ENCODE results near the gene HAS3.
"Not testable (repeated sequence)": the region's sequence is repeated elsewhere in the genome, so short reads cannot be mapped to it uniquely, and the experiment has no call there.

HAS3 gene, protein sequence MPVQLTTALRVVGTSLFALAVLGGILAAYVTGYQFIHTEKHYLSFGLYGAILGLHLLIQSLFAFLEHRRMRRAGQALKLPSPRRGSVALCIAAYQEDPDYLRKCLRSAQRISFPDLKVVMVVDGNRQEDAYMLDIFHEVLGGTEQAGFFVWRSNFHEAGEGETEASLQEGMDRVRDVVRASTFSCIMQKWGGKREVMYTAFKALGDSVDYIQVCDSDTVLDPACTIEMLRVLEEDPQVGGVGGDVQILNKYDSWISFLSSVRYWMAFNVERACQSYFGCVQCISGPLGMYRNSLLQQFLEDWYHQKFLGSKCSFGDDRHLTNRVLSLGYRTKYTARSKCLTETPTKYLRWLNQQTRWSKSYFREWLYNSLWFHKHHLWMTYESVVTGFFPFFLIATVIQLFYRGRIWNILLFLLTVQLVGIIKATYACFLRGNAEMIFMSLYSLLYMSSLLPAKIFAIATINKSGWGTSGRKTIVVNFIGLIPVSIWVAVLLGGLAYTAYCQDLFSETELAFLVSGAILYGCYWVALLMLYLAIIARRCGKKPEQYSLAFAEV

DNA sequence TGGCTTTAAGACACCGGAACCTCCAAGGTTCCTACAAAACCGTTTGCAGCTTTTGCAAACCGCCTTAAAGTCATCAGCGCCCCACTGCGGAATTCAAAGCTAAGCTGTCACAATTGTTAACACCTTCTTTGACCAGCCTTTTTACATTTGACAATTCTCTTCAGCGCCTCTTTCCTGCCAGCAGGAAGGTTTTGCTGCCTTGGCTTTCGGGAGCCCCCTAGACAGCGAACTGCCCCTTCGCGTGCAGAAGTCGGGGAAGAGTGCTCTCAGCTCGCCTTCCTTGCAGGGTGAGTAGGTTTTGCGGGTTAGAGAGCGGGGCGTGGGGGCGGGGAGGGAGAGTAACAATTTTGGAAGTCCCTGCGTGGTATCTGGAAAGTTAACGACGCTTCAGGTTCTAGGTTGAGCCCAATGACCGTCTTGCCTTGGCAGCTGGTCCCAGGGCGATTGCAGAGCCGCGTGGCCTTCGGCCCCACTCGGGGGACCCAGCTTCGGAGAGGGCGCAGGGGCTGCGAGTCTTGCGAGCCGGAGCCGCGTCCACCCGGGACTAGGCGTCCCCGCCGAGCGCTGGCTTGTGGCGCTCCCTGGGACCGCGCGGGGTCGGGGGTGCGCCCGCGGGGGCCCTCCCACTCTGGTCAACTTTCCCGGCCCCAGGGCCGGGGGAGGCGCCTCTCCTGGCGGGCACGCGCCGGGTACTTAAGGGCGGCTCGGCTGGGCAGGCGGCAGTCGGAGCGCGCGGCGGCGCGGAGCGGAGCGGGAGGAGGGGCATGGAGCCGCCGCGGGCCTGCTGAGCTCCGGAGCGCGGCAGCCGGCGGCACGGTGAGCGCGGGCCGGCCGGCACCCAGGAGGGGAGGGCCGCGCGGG is at the start of gene HAS3:
Gene HAS3 (plus strand): TSS at position 153 of the 861 bp plus-strand sequence. CDS start 3,743 bp downstream, outside the sequence.
- no peaks in the 10 kb centered on the region for H3K9me3 Mint-ChIP-seq
- peaks cover 60% of the 10 kb centered on the region for H3K27me3 Mint-ChIP-seq
- no peak within 1 kb of the TSS for H3K27ac Mint-ChIP-seq (ENCODE audit: low read depth)
- DNase-seq (ENCODE audit: low spot score in 2 of 2) (no peak), ATAC-seq (replicated peaks; ENCODE audit: extremely low read depth, poor library complexity, severe bottlenecking) (peak; percentile 61)
- peak within 1 kb of the TSS; percentile 90 for H3K4me3 Mint-ChIP-seq
- H3K36me3 Mint-ChIP-seq (ENCODE audit: insufficient read depth): peaks cover 8% of the 10 kb centered on the region
- H3K4me1 Mint-ChIP-seq: peaks cover 18% of the 10 kb centered on the region

DNA sequence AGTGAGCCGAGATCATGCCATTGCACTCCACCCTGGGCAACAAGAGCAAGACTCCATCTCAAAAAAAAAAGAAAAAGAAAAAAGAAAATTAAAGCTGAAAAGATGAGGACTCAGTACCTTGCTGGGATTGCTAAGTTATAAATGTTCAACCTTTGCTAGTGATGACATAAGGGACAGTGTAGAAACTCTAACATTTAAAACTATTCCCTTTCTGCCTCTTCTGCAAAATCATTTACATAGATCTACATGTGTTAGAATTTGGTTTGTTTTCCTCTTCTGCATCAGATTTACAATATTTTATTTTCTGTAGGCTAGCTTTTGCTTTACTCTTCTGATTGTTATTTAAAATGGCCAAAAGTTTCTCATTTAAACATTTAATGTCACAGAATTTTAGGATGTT is 49.5 kb upstream of the HAS3 start:
- Mint-ChIP-seq H3K27me3 (no peaks in the 10 kb centered on the region), H3K4me3 (no peak overlapping the region), H3K36me3 (ENCODE audit: insufficient read depth) (peaks cover 11% of the 10 kb centered on the region), H3K4me1 (no peaks in the 10 kb centered on the region), H3K27ac (ENCODE audit: low read depth) (no peak overlapping the region), H3K9me3 (no peaks in the 10 kb centered on the region)
- DNase-seq (ENCODE audit: low spot score in 2 of 2) (no peak), ATAC-seq (replicated peaks; ENCODE audit: extremely low read depth, poor library complexity, severe bottlenecking) (no peak)

DNA sequence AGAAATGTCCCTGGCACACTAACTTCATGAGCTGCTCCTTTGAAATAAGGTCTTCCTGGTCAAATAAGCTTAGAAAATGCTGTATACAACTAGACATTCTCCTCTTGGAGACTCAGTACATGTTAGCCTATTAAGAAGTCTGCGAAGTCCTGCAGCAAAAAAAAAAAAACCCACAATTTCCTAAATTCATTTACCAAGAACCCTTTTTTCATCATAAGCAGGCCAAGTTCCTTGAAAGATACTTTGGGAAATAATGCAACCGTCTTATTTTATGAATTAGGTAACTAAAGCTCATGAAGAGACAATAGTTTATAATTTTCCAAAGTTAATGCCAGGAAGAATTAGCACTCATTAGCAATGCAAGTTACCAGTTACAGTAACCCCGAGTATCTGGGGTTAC is 49.0 kb upstream of the HAS3 start:
- H3K4me1 Mint-ChIP-seq: no peaks in the 10 kb centered on the region
- peaks cover 11% of the 10 kb centered on the region for H3K36me3 Mint-ChIP-seq (ENCODE audit: insufficient read depth)

DNA sequence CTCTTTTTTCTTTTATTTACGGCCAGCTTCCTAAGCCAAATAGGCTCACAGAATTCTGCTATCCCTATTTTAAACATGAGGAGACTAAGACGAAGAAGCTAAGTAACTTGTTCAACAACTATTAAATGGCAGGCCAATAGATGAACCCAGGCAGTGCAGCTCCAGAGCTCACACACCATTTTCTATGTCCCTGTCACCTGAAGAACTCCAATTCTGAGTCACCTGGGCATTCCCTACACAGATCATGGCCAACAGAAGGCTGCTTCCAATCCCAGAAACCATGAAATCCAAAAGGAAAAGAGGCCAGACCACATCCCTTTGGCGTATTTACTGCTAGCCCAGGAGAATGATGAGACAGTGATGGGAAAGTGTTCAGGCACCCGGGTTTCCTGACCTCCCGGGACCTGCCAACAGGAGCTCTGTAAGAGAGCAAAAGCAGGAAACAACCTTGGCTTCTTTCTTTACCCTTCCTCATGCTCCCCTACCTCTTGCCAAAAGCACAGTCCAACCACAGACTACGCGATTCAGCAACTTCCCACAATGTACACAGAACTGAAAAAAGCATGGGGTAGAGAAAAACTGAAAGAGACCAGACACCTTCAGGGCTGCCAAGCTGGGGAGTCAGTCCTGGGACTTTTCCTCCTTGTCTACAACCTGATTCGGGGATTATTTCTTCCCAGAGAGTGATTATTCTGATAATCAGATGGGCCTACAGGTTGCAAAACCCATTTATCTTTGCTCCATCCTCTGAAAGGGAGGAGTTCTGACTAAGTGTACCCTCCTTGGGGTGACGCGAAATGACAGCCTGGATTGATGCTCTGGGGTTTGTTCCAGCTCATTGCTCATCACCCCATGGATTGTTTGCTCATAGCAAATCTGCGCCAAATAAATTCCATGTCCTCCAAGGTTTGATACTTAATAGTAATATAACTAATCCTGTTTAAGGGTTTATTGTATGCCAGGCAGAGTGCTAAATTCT is 47.8 kb upstream of the HAS3 start:
- no peak for ATAC-seq (replicated peaks; ENCODE audit: extremely low read depth, poor library complexity, severe bottlenecking)
- H3K27me3 Mint-ChIP-seq: no peaks in the 10 kb centered on the region

More for the DNA sequence above, 49.0 kb upstream of the HAS3 start:
- H3K27me3 Mint-ChIP-seq: no peaks in the 10 kb centered on the region
- no peak for DNase-seq (ENCODE audit: low spot score in 2 of 2)
- H3K4me3 Mint-ChIP-seq: no peak overlapping the region
- no peak for ATAC-seq (replicated peaks; ENCODE audit: extremely low read depth, poor library complexity, severe bottlenecking)
- H3K27ac Mint-ChIP-seq (ENCODE audit: low read depth): no peak overlapping the region
- no peaks in the 10 kb centered on the region for H3K9me3 Mint-ChIP-seq

DNA sequence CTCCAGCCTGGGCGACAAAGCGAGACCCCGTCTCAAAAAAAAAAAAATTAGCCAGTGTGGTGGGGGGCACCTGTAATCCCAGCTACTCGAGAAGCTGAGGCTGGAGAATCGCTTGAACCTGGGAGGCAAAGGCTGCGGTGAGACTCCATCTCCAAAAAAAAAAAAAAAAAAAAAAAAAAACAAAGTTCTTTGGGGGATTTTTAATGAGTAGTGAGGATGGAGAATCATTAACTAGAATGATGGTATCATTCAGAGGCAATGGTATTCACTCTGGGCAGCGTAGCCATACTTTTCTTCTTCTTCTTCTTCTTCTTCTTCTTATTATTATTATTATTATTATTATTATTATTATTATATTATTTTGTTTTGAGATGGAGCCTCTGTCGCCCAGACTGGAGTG is 42.0 kb upstream of the HAS3 start:
- H3K27ac Mint-ChIP-seq (ENCODE audit: low read depth); DNase-seq (ENCODE audit: low spot score in 2 of 2); H3K4me1 Mint-ChIP-seq; H3K4me3 Mint-ChIP-seq; H3K27me3 Mint-ChIP-seq; ATAC-seq (replicated peaks; ENCODE audit: extremely low read depth, poor library complexity, severe bottlenecking); H3K9me3 Mint-ChIP-seq: not testable (repeated sequence)
- peaks cover 13% of the 10 kb centered on the region for H3K36me3 Mint-ChIP-seq (ENCODE audit: insufficient read depth)

More for the DNA sequence above, 47.8 kb upstream of the HAS3 start:
- no peak overlapping the region for H3K27ac Mint-ChIP-seq (ENCODE audit: low read depth)
- H3K4me1 Mint-ChIP-seq: no peaks in the 10 kb centered on the region
- no peak overlapping the region for H3K4me3 Mint-ChIP-seq
- DNase-seq (ENCODE audit: low spot score in 2 of 2): no peak
- no peaks in the 10 kb centered on the region for H3K9me3 Mint-ChIP-seq
- peaks cover 13% of the 10 kb centered on the region for H3K36me3 Mint-ChIP-seq (ENCODE audit: insufficient read depth)

DNA sequence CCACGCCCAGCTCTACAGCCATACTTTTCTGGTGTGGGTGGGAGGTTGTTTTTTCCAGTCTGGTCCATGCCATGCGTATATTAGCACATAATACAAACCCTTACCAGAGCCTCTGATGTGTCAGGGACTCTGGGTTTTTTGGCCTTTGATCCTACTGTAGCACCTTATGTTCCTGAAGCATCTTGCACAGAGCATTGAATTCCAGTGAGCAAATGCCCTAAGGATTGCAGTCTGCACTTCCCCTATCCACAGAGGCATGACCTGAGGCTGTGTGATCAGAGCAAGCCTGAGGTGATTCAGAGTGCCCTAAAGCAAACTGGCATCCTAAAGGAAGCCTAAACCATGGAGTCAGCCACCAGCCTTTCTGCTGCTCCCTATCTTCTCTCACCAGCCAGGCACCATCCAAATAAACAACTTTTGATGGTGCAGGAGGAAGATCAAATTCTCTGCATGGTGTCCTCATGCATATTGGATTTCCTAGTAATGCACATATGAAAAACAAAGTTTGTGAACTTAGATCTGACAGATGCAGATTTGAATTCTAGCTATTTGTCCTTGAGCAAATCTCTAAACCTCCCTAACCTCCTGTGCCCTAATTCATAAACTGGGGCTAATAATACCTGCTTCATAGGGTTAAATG is 41.2 kb upstream of the HAS3 start:
- peaks cover 16% of the 10 kb centered on the region for H3K36me3 Mint-ChIP-seq (ENCODE audit: insufficient read depth)
- no peaks in the 10 kb centered on the region for H3K4me1 Mint-ChIP-seq
- no peak overlapping the region for H3K27ac Mint-ChIP-seq (ENCODE audit: low read depth)
- DNase-seq (ENCODE audit: low spot score in 2 of 2) (no peak), ATAC-seq (replicated peaks; ENCODE audit: extremely low read depth, poor library complexity, severe bottlenecking) (no peak)
- no peaks in the 10 kb centered on the region for H3K9me3 Mint-ChIP-seq
- no peaks in the 10 kb centered on the region for H3K27me3 Mint-ChIP-seq
- H3K4me3 Mint-ChIP-seq: no peak overlapping the region

DNA sequence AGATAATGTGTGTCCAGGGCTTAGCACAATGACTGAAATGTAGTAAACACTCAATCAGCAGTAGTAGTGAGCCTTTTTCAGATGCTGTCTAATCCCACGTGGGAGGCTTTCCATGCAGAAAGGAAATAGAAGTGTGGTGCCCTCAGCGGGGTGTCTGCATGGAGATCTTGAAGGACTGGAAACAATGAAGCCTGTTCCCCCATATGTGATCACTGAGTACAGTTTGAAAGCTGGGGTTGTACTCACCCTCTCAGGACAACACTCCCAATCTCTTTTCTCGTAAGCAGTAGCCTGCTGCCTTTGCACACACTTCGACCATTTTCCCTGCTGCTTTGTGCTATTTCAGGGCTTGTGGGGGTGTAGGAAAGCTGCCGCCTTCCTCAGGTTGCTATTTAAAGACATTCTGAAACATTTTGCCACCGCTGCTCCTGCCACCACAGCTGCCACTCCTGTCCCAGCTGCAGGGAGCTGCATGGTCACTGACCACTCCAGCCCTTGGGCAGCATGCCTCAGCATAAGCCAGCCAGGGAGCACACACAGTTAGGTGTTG is 40.6 kb upstream of the HAS3 start:
- no peak for DNase-seq (ENCODE audit: low spot score in 2 of 2)
- no peaks in the 10 kb centered on the region for H3K9me3 Mint-ChIP-seq
- H3K4me1 Mint-ChIP-seq: no peaks in the 10 kb centered on the region
- no peak overlapping the region for H3K27ac Mint-ChIP-seq (ENCODE audit: low read depth)
- peaks cover 14% of the 10 kb centered on the region for H3K36me3 Mint-ChIP-seq (ENCODE audit: insufficient read depth)
- no peak overlapping the region for H3K4me3 Mint-ChIP-seq
- H3K27me3 Mint-ChIP-seq: no peaks in the 10 kb centered on the region
- no peak for ATAC-seq (replicated peaks; ENCODE audit: extremely low read depth, poor library complexity, severe bottlenecking)

DNA sequence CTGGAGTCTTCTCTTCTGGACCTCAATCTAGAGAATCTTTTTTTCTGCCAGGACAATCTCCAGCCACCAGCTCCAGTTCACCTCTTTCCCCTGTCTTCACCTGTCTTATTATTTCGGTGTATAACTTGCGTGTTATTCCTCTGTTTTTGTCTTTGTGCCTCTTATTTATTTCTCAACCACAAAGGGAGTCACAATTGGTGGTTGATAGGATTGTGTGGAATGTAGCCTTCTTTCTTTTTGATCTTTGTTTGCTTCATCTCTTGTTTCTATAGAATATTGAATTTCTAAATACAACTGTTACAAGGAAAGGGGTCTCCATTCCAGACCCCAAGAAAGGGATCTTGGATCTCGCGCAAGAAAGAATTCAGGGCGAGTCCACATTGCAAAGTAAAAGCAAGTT is 35.9 kb upstream of the HAS3 start:
- no peaks in the 10 kb centered on the region for H3K27me3 Mint-ChIP-seq
- no peak overlapping the region for H3K4me3 Mint-ChIP-seq
- ATAC-seq (replicated peaks; ENCODE audit: extremely low read depth, poor library complexity, severe bottlenecking) (no peak), DNase-seq (ENCODE audit: low spot score in 2 of 2) (no peak)
- H3K4me1 Mint-ChIP-seq: no peaks in the 10 kb centered on the region
- H3K27ac Mint-ChIP-seq (ENCODE audit: low read depth): peak overlapping the region; percentile 20
- peaks cover 8% of the 10 kb centered on the region for H3K36me3 Mint-ChIP-seq (ENCODE audit: insufficient read depth)
- H3K9me3 Mint-ChIP-seq: no peaks in the 10 kb centered on the region

DNA sequence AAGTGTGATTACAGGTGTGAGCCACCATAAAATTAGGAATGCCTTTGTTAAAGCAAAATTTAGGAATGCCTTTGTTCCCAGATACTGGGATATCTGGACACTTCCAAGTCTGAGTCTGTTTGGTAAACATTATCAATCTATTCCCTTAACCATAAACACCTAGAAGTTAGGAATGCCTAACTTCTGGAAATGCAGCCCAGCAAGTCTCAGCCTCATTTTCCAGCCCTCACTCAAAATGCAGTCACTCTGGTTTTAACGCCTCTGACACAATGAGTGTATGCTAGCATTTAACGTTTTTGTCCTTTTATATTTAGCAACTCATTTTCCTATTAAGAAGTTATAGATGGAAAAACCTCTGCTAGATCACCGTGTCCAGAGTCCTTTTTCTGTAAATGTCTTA is 34.4 kb upstream of the HAS3 start:
- Mint-ChIP-seq H3K27me3 (no peaks in the 10 kb centered on the region), H3K9me3 (no peaks in the 10 kb centered on the region), H3K4me1 (no peaks in the 10 kb centered on the region), H3K36me3 (ENCODE audit: insufficient read depth) (peaks cover 9% of the 10 kb centered on the region), H3K4me3 (no peak overlapping the region), H3K27ac (ENCODE audit: low read depth) (no peak overlapping the region)
- ATAC-seq (replicated peaks; ENCODE audit: extremely low read depth, poor library complexity, severe bottlenecking): no peak
- no peak for DNase-seq (ENCODE audit: low spot score in 2 of 2)

DNA sequence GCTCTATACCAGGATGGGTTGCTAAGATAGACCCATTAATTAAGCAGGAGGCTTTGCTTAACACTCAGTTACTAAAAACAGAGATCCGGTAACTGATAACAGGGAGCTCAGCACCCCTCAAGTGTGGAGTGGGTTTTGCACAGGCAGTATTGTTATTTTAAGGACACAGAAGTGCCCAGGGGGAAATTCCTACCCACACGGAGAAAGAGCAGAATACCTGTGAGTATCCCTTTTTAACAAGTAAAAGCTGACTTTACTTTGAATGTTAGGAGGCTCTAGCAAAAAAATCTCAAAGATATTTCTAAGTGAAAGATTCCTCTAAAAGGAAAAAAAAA is 32.8 kb upstream of the HAS3 start:
- peak overlapping the region; percentile 16 for H3K27ac Mint-ChIP-seq (ENCODE audit: low read depth)
- peaks cover 11% of the 10 kb centered on the region for H3K36me3 Mint-ChIP-seq (ENCODE audit: insufficient read depth)
- DNase-seq (ENCODE audit: low spot score in 2 of 2): no peak
- ATAC-seq (replicated peaks; ENCODE audit: extremely low read depth, poor library complexity, severe bottlenecking): no peak
- H3K9me3 Mint-ChIP-seq: no peaks in the 10 kb centered on the region
- no peaks in the 10 kb centered on the region for H3K4me1 Mint-ChIP-seq
- no peak overlapping the region for H3K4me3 Mint-ChIP-seq
- no peaks in the 10 kb centered on the region for H3K27me3 Mint-ChIP-seq

DNA sequence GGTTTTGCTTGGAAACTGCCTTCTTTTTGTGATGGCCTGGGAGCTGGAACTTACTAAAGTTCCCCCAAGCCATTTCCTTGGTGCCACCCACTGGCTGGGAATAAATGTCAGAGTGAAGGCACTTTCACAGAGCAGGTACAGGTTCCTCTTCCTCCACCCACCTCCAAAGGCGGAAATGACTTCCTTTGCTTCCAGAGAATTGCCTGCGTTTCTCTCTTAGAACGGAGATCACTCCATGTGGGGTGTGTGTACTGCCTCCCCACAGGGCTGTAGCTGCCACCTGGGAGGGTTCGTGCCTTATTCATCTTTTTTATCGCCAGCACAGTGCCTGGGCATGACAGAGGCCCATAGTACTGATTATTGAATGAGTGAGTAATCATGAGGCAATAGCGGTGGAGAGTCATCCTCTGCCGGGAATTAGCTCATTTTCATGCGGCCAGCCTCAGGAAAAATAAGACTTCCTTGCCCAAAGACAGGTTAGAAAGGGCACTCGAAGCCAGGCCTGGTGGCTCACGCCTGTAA is 32.2 kb upstream of the HAS3 start:
- H3K9me3 Mint-ChIP-seq: no peaks in the 10 kb centered on the region
- DNase-seq (ENCODE audit: low spot score in 2 of 2) (no peak), ATAC-seq (replicated peaks; ENCODE audit: extremely low read depth, poor library complexity, severe bottlenecking) (no peak)
- H3K27ac Mint-ChIP-seq (ENCODE audit: low read depth): peak overlapping the region; percentile 16
- no peaks in the 10 kb centered on the region for H3K4me1 Mint-ChIP-seq
- no peaks in the 10 kb centered on the region for H3K27me3 Mint-ChIP-seq
- H3K36me3 Mint-ChIP-seq (ENCODE audit: insufficient read depth): peaks cover 11% of the 10 kb centered on the region
- no peak overlapping the region for H3K4me3 Mint-ChIP-seq
